MCF 10A (cell line): Measurements from ENCODE around the gene PTGES3L. TPM values are rescaled to one million over a fixed set of nuclear protein-coding genes. Genes with fewer than 3 reads are reported as not detected.

Experiments used
- BruUV-seq: library from RNA; stranded (reverse); fragments of 400-500 nt; replicated peaks from 2 replicates; lab custom pipeline; 2021; lab: Mats Ljungman, UMichigan
- CTCF ChIA-PET: fragments of 300-600 bp; sonication (Branson Sonifier 250); formaldehyde crosslinking; extraction: SDS; loops from one replicate; lab custom pipeline; 2021; ENCODE audit warnings: antibody characterized with exemption, inconsistent platforms; lab: Yijun Ruan, JAX
- POLR2A ChIA-PET: fragments of 300-600, 350-650 bp; sonication (Branson Sonifier 250); formaldehyde crosslinking; extraction: SDS; loops from one replicate; lab custom pipeline; 2020; ENCODE audit warnings: antibody characterized with exemption, inconsistent platforms; lab: Yijun Ruan, JAX
- DNase-seq: peaks from one replicate; pipeline ENCODE4 v3.0.0-alpha.2; 2018; ENCODE audit not compliant: unreplicated experiment
- H3K27ac Mint-ChIP-seq: one replicate; pipeline ENCODE4 v1.8.0; 2022; ENCODE audit warnings: mild to moderate bottlenecking, low read depth, mixed read lengths; ENCODE audit not compliant: unreplicated experiment
- H3K27me3 Mint-ChIP-seq: one replicate; pipeline ENCODE4 v1.8.0; 2022; ENCODE audit warnings: mixed read lengths; ENCODE audit not compliant: insufficient read depth, unreplicated experiment
- H3K36me3 Mint-ChIP-seq: one replicate; pipeline ENCODE4 v1.8.0; 2022; ENCODE audit warnings: mild to moderate bottlenecking, moderate library complexity, mixed read lengths; ENCODE audit not compliant: insufficient read depth, unreplicated experiment
- H3K4me1 Mint-ChIP-seq: one replicate; pipeline ENCODE4 v1.8.0; 2022; ENCODE audit warnings: mixed read lengths; ENCODE audit not compliant: insufficient read depth, unreplicated experiment
- H3K4me3 Mint-ChIP-seq: one replicate; pipeline ENCODE4 v1.8.0; 2022; ENCODE audit warnings: mild to moderate bottlenecking, moderate library complexity, mixed read lengths; ENCODE audit not compliant: unreplicated experiment
- H3K9me3 Mint-ChIP-seq: one replicate; pipeline ENCODE4 v1.8.0; 2022; ENCODE audit warnings: mixed read lengths; ENCODE audit not compliant: unreplicated experiment
- CTCF ChIP-seq: fragments of 200-600 bp; IDR thresholded peaks from one replicate; pipeline ENCODE4 v1.8.0; 2022; ENCODE audit warnings: antibody characterized with exemption, mild to moderate bottlenecking; ENCODE audit not compliant: unreplicated experiment
- intact Hi-C: fragments of 100-400 bp; cut with micrococcal nuclease; formaldehyde crosslinking; loops from 2 replicates; pipeline ENCODE4 v1.14.1; 2022
- total RNA-seq: library from RNA; stranded (reverse); gene quantifications from 2 replicates; pipeline ENCODE4 v1.2.3, GENCODE V29; 2022

PTGES3L gene
- total RNA-seq, 1 experiment from 2014 or later = 0.96 TPM

GRCh38 chr17:42992872-42993271 is 13.0 kb upstream of the PTGES3L start:
- ChIA-PET CTCF (no interaction called here), POLR2A (interaction anchor here (0.5 kb wide), 1 partner anchor 12 kb away, joined by 3 read pairs; no protein-coding TSS in a partner anchor)
- Mint-ChIP-seq H3K36me3 (peaks cover 68% of the 10 kb centered on the region), H3K27ac (no peak overlapping the region), H3K4me3 (no peak overlapping the region), H3K9me3 (no peaks in the 10 kb centered on the region), H3K4me1 (peaks cover 12% of the 10 kb centered on the region), H3K27me3 (no peaks in the 10 kb centered on the region)
- BruUV-seq = TSS peak; percentile 14
- no peak for DNase-seq
- TF ChIP-seq CTCF = no peak
- intact Hi-C loops = no loop called here

- Mint-ChIP-seq H3K36me3 (peaks cover 79% of the 10 kb centered on the region), H3K4me3 (no peak overlapping the region), H3K9me3 (no peaks in the 10 kb centered on the region), H3K4me1 (peaks cover 10% of the 10 kb centered on the region), H3K27ac (no peak overlapping the region), H3K27me3 (no peaks in the 10 kb centered on the region)
- no peak for TF ChIP-seq CTCF
- intact Hi-C loops = no loop called here
- CTCF ChIA-PET = interaction anchor here (0.7 to 1.3 kb wide), 2 partner anchors 63 to 149 kb away, joined by 3 read pairs; no protein-coding TSS in a partner anchor
- no peak for DNase-seq
- POLR2A ChIA-PET = interaction anchor here (1.0 kb wide), 2 partner anchors 10 to 11 kb away, joined by 3 read pairs; partner anchors contain the start of gene RUNDC1
- BruUV-seq = TSS peak; percentile 2
Observed at GRCh38 chr17:42991471-42991870, 11.6 kb upstream of the PTGES3L start.

- peaks cover 10% of the 10 kb centered on the region for H3K4me1 Mint-ChIP-seq
- peaks cover 94% of the 10 kb centered on the region for H3K36me3 Mint-ChIP-seq
- no peaks in the 10 kb centered on the region for H3K9me3 Mint-ChIP-seq
- ChIA-PET POLR2A (interaction anchor here (7.1 kb wide), 1 partner anchor 8 kb away, joined by 47 read pairs; the partner anchor contains the start of gene RPL27), CTCF (interaction anchor here (0.6 kb wide), 2 partner anchors 12 to 85 kb away, joined by 6 read pairs; no protein-coding TSS in a partner anchor)
- H3K27me3 Mint-ChIP-seq = no peaks in the 10 kb centered on the region
- no peak for TF ChIP-seq CTCF
- DNase-seq = peak; percentile 35
- no TSS peak for BruUV-seq
- H3K4me3 Mint-ChIP-seq = no peak overlapping the region
- H3K27ac Mint-ChIP-seq = peak overlapping the region; percentile 27
- intact Hi-C loops = no loop called here
Observed at GRCh38 chr17:42989726-42990652, 10.1 kb upstream of the PTGES3L start.

- peaks cover 96% of the 10 kb centered on the region for H3K36me3 Mint-ChIP-seq
- no peak overlapping the region for H3K27ac Mint-ChIP-seq
- H3K9me3 Mint-ChIP-seq = no peaks in the 10 kb centered on the region
- no peak overlapping the region for H3K4me3 Mint-ChIP-seq
- H3K27me3 Mint-ChIP-seq = no peaks in the 10 kb centered on the region
- no TSS peak for BruUV-seq
- ChIA-PET CTCF (interaction anchor here (1.2 kb wide), 1 partner anchor 10 kb away, joined by 3 read pairs; the partner anchor contains the start of gene PTGES3L), POLR2A (interaction anchor here (7.1 kb wide), 1 partner anchor 8 kb away, joined by 47 read pairs; the partner anchor contains the start of gene RPL27)
- DNase-seq = no peak
- intact Hi-C loops = no loop called here
- H3K4me1 Mint-ChIP-seq = peaks cover 10% of the 10 kb centered on the region
- TF ChIP-seq CTCF = no peak
Observed at GRCh38 chr17:42989141-42989540, 9.3 kb upstream of the PTGES3L start.
